GM23248 (cell line): ENCODE results near the gene CD70.
"Not testable (repeated sequence)": the region's sequence is repeated elsewhere in the genome, so short reads cannot be mapped to it uniquely, and the experiment has no call there.

ENCODE experiments used
- EZH2 ChIP-seq: fragments of 200-600 bp; sonication (generic); IDR thresholded peaks from 2 replicates; pipeline ENCODE4 v1.6.1; 2018; ENCODE audit warnings: antibody characterized with exemption, mild to moderate bottlenecking; ENCODE audit not compliant: insufficient read depth, poor library complexity, severe bottlenecking
- EZH2phosphoT487 ChIP-seq: fragments of 200-600 bp; sonication (generic); IDR thresholded peaks from 2 replicates; pipeline ENCODE4 v1.6.1; 2018; ENCODE audit warnings: antibody characterized with exemption, moderate library complexity, mild to moderate bottlenecking, low read depth; ENCODE audit not compliant: insufficient read depth

- not testable (repeated sequence) for TF ChIP-seq EZH2phosphoT487, EZH2
Measured at GRCh38 chr19:6633456-6633813, 42.5 kb upstream of the CD70 start.
